Embryonic facial prominence (tissue), 1 donor: ENCODE results near the gene DLX6.

Source experiments
- DNase-seq: peaks from one replicate; pipeline ENCODE4 v3.0.0-alpha.2; 2016; ENCODE audit errors: extremely low spot score

DLX6 gene

DNA sequence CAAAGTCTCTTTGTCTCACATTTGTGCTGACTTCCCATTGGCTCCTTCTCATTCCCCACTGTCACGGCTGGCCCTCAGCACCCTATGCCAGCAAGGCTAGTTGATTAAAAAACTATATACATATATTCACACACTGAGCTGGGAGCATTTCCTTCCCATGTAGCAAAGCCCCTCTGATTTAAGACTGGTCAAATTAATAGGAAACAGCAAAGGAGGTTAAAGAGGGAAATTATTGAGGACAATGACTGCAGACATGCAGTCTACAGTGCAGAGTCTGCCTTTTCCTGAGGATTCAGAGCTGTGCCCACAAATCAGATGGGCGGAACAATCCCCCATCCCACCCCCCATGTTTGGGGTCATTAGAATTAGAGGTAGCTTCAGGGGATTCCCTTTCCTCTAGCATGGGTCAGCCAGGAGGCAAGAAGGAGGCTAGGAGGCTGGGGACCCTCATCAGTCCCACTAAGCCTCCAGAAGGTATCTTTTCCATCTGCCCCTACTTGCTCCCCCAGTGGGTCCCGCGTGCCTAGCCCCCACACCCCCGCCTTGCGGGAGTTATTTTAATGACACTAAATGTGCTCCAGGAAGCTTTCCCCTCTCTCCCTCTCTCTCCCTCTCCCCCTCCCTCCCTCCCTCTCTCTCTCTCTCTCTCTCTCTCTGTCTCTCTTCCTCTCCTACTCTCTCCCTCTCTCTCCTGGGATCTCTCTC lies 9.8 kb upstream of the DLX6 start:
- DNase-seq, result no peak

DNA sequence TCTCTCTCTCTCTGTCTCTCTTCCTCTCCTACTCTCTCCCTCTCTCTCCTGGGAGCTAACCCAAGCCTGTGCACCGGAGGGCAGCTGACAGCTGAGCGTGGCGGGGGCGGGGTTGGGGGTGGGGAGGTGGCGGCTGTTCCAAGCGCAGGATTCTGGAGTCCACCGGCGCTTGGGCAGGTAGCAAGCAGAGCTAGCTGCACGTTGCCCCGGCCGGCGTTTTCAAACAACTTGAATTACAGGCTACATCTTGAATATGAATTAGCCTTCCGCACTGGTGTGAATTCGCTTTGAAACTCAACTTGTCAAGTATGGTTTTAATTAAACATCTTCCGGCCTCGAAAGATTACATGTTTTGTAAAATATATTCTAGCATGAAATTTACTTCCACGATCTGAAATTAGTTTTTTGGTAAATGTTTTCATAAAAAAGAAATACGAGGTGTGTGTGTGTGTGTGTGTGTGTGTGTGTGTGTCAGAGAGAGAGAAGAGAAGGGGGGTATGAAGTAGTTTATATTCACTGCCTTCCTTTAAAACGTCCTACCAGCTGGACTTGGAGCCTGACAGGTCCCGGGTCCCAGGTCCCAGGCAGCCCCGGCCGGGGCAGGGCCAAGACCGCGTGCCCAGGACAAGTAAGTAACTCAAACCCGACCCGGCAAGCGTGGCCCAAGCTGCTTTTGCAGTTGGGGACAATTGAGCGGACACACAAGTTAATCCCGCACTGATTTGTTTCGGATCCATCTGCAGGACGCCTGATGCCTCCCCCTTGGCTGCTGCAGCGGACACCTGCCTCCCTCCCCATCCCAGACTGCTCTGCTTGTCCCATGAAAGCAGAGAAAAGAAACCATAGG lies 9.0 kb upstream of the DLX6 start:
- DNase-seq, result no peak

DNA sequence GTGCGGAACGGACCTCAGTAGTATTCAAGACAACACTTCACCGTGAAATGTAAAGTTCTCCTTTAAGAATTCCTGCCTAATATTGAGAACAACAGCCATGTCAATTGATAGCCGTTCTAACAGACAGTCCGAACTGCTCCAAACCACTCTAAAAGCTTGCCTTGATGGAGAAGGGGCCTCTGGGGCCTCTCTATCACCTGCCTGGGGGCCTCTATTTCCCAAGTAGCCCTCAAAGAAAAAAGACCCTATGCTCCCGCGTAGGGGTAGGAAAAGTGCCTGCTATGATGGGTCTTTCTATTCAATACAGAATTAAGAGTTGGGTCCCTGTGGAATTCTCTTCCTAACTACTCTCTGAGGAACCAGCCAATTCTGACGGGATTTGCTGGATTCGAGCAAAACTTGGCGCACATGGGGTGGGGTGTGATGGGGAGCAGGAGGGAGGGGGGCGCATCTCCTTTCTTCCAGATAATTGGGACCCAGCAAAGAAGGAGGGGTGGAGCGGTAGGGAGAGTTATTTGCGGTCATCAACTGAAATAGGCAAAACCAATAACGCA lies 8.3 kb upstream of the DLX6 start:
- DNase-seq, result no peak

DNA sequence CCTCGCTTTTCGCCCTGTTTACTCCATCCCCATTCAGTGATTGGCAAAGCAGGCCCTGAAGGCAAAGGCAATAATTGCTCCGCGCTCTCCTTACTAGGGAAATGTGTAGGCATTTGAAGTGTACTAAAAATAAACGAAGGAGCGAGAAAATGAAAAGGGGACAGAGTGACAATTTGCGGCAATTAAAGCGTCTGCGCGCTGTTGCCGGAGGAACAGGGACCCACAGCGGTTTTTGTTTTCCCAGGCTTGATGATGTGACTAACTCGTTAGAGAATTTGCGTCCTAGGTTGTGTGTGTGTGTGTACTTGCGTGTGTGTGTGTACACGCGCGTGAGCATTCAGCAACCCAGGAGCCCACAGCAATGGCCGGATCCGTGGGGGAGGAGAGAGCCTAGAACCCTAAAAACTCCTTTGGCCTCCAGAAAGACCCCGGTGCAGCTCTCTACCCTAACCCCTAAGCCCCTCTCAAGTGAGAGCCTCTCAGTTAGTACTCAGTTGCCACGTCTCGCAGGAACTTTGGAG lies 7.8 kb upstream of the DLX6 start:
- no peak for DNase-seq

DNA sequence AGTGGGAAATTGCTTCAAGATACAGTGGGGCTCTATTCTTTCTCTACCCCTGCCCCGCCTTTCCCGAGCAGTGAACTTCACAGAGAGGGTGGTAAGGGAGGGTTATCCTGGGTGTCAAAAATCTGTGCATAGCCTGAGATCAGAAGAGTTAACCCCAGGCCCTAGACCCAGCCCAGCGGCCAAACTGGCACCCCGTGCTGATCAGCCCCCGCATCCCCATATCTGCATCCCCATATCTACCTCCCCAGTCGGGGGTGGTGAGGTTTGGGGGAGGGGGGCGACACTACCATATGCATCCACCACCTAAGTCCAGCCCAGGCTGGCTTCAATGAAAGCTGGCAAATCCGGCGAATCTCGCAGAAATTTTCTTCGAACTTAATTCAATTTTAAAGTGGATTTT lies 7.0 kb upstream of the DLX6 start:
- no peak for DNase-seq

DNA sequence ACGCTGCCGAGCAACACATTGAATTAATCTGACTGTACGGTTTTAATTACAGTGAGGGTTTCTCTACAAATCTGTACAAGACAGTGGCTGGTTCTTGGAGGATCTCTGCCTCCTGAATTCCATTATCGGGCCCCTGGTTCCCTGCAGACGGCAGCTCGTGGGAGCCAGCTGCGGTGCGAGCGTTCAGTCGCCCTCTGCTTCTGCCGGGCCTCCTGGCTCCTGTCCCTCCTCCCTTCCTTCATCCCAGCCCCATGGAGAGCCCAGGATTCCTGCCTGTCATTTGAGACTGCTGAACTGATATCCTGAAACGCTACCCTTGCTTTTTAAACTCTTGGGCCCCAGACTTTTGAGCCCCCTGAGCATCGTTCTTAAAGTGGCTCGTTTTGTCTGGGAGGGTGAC lies 6.6 kb upstream of the DLX6 start:
- peak; percentile 7 for DNase-seq

DNA sequence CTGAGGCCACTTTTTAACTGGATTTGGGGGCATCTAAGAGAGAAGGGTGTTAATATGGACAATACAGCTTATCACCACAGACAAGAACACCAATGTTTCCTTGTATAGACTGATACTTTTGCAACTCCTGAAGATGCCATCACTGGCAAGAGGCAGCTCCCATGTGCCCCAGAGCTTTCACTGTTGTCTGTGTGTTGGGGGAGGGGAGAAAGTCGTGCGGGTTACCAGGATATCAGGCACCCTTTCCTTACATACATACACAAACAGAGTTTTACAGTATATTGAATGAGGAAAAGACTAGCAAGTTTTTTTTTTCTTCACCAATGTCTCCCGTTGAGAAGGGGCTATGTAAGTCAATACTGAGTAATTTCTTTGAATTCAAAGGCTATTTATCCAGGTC lies 4.1 kb upstream of the DLX6 start:
- DNase-seq, result no peak

DNA sequence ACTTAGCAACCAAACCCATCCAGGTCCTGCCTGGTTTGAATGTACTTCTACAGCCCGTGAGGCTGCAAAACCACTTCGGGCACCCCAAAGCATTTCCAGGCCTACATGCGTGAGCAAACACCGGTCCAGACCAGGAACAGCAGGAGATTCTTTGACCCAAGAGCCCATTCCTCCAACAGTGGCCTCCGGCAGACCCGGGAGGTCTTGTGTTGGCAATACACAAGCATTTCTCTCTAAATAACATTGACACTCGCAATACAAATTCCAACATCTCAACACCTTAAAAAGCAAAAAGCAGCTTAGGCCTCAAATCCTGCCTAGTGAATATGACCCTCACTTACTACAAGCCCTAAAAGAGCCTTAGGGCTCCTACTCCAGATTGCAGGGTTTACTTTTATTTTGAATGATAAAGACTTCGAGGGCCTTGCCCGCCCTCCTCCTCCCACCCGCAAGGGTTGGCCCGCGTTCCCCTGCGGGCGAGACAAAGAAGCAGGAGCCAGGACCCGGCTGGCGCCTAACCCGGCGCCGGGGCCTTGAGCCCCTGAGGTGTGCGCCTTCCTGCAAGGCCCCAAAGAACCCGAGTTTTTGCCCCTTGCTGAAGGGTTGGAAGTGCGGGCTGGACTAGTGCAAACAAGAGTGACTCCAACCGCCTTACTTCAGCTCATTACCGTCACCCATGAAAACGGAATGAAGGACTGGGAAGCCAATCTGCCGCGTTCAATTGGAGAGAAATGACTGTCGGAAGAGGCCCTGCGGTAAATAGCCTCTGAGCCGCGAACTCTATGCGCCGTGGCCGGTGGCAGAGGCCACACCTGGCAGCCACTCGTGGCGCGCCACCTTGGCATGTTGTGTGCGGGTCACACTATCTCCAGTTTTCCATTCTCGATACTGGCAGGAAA lies 3.4 kb upstream of the DLX6 start:
- DNase-seq, result no peak

DNA sequence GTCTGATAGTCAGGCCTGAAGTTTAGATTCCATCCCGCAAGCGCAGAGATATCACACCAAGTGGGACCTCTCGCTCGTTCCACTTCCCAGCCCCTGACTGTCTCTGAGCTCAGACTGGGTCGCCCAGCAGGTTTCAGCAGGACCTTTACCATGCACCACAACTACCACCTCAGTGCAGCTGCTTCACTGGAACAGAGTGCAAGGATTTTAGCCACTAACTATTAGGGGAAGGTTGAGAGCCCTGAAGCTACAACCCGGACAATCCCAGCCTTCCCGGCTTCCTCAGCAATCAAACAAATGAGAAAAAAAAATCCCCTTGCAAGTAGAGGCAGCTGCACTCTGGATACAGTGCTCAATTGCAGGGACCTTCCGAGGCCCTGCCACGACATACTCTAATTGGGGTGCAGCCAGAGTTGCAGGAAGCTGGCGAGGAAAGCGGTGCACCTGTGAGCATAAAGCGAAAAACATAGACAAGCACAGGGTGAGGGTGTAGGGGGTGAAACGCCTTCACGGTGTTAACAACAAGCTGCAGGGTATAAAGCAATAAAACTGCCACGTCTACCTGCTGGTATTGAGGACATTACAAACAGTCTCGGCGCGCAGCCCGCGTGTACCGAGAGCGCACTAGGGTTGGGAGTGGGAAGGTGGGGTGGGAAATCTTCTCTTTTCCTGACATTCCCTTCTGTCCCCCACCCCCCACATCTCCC lies 2.6 kb upstream of the DLX6 start:
- DNase-seq, result peak; percentile 7

DNA sequence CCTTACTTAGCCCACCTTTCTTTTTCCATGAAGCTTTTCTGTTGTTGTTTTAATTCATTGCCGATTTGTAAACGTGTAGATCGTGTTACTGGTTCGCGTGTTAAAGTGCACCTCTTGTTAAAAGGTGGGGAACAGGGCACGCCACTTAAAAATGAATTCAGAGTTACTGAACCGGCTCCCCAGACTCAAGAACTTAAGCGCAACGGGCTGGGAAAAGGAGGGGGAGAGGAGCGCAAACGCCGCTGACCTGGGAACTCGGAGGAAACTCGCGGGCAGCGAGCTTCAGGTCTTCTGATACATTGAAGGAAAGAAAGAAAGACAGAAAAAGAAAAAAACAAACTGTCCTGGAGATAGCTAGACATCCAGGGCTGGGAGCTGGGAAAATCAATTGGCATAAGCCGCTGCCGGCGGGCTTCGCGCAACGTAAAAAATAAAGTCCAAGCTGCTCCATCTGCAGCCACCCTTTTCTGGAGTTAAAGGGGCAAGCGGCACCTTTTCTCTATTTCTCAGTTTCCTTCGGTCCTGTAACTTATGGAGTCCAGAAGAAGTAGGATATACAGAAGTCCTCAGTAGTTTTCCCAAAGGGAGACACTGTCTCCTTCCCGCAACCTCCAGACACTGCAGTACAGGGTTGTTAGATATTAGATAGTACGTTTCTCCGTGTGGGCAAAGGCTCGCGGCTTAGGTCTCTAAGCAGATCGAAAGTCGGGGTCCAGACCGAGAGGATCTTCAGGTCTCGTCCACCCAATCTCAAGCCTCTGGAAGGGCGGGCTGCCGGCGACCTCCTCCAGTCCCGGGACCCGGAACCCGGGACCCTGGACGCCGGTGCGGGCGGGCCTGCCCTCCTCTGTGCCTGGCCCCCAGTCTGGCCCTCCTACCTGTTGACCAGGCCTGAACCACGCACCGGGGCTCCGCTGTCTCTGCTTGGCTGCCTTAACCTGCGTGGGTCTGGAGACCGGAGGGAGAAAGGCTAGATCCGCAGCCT lies 1.8 kb upstream of the DLX6 start:
- no peak for DNase-seq

DNA sequence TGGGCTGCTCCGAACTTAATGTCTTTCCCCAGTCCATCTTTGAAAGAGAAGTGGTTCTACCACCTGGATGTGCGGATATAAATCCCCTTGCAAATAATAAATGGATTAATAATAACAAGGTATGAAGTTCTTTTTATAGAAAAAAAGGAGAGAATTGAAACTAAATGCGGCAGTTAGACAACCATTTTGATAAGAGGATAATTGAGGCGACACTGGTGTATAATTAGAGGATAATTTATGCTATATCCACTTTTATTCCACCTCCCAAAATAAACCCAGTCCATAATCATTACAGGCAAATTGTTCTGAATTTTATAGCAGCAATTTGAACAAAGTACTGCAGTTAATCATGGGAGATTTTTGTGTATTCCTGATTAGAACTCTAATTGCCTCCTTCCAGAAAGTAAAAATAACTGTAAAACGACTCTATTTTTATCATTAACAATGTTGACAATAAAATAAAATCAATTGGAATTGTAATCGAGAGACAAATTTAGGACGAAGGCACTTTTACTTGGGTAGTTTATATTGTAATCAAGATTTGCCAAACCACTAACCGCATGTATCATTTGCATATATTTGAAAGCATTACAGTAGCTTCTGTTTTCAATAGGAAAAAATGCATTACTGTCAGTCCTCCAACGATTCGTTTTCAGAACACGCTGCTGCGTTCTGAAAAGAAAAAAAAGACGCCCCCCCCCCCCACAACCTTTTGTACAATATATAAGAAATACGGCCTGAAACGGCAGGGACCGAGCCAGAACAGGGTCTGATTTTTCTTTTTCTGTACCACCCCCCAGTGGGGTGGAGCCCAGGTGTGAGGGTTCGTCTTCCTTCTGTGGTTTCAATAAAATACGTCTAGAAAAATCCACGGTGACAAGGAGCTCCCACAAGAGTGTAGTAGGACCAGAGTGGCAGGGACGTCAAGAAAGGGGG lies 838 bp upstream of the DLX6 start:
- no peak for DNase-seq

DNA sequence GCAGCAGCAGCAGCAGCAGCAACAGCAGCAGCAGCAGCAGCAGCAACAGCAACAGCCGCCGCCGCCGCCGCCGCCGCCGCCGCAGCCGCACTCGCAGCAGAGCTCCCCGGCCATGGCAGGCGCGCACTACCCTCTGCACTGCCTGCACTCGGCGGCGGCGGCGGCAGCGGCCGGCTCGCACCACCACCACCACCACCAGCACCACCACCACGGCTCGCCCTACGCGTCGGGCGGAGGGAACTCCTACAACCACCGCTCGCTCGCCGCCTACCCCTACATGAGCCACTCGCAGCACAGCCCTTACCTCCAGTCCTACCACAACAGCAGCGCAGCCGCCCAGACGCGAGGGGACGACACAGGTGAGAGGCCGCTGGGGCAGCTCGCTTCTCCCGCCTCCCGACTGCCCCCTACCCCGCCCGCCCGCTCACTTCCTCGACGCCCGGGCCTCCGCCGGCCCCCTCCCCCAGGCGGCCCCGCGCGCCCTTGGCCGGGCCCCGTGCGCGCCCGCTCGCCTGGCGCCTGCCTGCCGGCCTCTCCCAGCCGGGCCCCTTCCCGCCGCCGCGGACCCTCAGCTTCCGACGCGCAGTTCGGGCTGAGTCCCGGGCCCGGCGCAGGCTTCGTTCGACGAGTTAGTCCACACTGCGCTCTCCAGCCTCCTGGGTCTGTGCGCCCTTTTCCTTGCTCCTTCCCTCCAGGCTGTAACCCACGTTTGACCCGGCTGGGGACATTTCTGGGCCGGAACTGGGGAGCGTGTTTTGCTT lies 882 bp downstream of the DLX6 start:
- DNase-seq, result no peak

DNA sequence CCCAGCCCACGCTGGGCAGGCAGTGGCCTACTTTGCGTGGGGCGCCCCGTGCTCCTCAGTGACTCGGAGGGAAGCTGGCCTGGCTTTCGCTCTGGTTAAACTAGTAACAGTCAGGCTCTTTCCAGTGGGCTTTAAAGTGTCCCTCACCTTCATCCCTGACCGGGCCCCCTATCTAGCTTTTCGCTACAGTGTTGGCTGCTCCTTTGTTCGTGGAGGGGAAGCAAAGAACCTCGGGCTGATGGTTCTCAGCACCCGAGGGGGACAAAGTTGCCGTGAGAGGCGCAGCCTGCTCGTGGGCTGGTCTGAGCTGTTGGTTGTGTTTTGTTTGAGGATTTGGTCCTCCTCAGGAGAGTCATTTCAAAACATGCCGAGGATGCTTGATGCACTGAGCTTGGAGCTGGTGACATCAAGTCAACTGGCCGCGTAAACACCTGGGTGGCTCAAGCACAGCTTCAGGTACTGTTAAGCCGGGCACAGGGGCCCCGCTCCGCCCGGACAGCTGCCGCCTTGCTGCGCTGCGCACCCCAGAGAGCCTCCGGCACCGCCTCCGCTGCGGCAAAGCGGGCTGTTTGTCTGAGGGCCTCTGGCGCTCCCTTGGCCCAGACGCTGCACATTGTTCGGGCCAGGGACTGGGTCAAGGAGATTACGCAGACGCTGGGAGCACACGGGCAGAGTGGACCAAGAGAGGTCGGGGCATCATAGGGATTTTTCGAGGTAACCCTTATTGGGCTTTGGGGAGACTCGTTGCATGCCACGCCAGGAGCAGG lies 1.6 kb downstream of the DLX6 start:
- DNase-seq, result no peak

DNA sequence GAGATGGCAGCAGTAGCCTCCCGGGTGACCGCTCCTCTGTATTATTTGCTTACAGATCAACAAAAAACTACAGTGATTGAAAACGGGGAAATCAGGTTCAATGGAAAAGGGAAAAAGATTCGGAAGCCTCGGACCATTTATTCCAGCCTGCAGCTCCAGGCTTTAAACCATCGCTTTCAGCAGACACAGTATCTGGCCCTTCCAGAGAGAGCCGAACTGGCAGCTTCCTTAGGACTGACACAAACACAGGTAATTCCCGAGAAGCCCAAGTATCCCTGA lies 2.2 kb downstream of the DLX6 start:
- no peak for DNase-seq

DNA sequence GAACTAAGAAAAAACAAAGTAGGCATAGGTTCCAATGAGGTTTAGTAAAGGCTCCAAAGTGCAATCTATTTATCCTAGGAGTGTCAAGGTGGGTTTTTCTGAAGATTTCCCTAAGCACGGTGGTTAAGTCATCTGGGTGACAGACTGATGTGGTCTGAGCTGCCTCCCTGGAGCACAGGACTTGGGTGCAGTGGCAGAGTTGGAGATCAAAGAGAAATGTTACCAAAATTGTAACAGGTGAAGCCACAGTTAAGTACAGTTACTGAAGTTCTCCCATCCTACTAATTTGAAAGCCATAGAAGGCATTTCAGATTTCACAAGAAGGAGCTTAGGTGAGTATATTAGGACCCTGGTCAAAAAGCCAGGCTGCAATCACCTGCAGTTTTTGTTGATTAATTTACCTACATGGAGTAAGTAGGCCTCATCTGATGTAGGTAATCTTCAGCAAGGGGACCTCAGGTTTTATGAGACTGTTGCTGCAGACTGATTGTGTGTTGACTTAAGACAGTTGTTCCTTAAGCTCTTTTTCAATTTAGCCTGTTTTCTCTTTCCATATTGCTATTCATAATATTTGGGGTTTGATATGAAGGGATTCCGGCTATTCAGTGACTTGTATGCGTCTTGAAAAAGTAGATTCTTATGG lies 3.0 kb downstream of the DLX6 start:
- no peak for DNase-seq

DNA sequence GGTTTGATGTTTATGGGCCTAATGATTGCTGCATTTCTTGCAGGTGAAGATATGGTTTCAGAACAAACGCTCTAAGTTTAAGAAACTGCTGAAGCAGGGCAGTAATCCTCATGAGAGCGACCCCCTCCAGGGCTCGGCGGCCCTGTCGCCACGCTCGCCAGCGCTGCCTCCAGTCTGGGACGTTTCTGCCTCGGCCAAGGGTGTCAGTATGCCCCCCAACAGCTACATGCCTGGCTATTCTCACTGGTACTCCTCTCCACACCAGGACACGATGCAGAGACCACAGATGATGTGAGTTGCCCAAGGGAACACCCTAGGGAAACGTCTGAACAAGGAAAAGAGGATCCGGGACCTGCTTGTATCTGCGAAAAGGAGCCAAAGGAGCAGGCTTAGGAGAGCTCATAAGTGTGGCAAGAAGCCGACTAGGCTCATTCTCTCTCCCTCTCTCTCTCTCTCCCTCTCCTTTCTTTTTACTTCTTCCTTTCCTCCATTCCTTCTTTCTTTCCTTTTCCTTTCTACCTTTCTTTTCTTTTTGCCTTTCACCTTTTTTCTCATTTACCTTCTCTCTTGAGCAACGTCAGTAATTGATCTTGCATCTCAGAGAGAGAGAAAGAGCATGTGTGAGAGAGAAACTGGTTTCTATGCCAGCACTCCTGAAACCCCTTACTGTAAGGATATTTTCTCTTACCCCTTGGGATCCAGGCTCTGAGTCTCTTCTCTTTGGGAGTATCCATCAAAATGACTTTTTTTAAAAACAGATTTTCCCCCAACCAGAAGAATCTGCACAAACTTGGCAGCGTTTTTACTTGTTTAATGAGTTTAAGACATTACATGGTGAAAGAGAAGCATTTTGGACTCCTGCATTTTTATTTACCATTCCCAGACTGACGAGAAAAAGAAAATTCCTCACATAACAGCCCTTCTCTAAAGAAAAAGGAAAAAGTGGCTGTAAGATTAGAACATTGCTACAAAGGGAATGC lies 4.7 kb downstream of the DLX6 start:
- DNase-seq, result no peak
